HFF-Myc (cell line): ENCODE data around the gene CLK4.

ENCODE experiments used
- DNase-seq: peaks from one replicate; pipeline ENCODE4 v3.0.0-alpha.2; 2011; ENCODE audit warnings: low read depth; ENCODE audit errors: extremely low read depth
- H3K4me3 ChIP-seq: replicated peaks from 2 replicates; pipeline ENCODE4 v1.5.1; 2011; ENCODE audit warnings: low read depth, mild to moderate bottlenecking, control low read depth, low read length
- TF ChIP-seq, protein P1 (sequence below): IDR thresholded peaks from 2 replicates; pipeline ENCODE4 v1.5.1; 2012; ENCODE audit warnings: mild to moderate bottlenecking, low read depth, low read length, control low read depth; ENCODE audit errors: missing control alignments

CLK4 gene

DNA sequence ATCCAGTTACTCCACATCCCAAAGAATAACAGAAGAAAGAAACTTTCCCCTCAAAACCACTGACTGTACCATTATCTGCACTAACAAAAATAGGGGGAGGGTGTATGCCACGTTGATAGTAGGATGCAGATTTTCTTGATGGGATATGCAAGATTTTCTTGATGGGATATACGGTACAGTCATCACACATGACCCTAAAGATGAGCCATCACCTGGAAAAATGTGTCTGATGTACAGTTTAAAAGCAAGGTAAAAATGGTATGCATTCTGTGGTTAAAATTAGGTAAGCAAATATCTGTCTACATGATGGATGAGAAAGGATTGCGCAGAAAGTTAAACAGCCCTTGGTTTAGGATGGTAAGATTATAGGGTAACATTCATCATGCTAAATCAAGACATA is 45.2 kb downstream of the CLK4 start:
- no peak for DNase-seq
- TF ChIP-seq, protein P1, sequence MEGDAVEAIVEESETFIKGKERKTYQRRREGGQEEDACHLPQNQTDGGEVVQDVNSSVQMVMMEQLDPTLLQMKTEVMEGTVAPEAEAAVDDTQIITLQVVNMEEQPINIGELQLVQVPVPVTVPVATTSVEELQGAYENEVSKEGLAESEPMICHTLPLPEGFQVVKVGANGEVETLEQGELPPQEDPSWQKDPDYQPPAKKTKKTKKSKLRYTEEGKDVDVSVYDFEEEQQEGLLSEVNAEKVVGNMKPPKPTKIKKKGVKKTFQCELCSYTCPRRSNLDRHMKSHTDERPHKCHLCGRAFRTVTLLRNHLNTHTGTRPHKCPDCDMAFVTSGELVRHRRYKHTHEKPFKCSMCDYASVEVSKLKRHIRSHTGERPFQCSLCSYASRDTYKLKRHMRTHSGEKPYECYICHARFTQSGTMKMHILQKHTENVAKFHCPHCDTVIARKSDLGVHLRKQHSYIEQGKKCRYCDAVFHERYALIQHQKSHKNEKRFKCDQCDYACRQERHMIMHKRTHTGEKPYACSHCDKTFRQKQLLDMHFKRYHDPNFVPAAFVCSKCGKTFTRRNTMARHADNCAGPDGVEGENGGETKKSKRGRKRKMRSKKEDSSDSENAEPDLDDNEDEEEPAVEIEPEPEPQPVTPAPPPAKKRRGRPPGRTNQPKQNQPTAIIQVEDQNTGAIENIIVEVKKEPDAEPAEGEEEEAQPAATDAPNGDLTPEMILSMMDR, result no peak
- H3K4me3 ChIP-seq, result no peak overlapping the region

DNA sequence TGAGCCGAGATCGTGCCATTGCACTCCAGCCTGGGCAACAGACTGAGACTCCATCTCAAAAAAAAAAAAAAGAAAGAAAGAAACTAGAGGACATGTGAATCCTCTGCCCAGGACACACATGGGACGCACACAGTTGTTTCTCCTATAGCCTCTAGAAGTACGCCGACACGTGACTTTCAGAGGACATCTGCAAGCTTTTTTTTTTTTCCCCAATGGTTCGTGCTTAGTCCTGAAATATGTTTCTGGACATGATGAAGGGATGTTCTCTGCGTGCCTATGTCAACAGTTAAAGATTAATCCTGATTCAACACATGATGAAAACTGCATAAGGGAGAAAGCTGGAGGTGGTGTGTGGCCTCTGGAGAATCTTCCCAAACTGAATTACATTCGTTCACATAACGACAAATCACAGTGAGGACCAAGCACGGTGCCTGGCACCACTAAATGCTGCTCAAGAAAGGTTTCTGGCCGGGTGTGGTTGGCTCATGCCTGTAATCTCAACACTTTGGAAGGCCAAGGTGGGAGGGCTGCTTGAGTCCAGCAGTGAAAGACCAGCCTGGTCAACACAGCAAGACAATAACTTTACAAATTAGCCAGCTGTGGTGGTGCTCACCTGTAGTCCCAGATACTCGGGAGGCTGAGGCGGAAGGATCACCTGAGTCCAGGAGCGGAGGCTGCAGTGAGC is 46.4 kb downstream of the CLK4 start:
- TF ChIP-seq, protein P1, result no peak
- no peak overlapping the region for H3K4me3 ChIP-seq
- no peak for DNase-seq

DNA sequence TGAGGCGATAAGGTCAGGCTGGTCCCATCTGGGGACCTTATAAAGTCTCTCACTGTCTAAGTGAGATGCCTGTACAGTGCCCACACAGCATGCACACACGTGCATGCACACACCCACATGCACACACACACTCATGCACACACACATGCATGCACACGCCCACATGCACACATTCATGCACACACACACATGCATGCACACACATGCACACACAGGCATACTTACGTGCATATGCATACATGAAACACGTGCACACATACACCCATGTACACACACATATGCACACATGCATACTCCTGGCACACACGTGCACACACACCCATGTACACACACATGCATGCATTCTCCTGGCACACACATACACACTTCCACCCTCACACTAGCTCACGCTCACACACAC is 48.9 kb downstream of the CLK4 start:
- DNase-seq, result no peak
- H3K4me3 ChIP-seq, result no peak overlapping the region
- TF ChIP-seq, protein P1, result no peak

DNA sequence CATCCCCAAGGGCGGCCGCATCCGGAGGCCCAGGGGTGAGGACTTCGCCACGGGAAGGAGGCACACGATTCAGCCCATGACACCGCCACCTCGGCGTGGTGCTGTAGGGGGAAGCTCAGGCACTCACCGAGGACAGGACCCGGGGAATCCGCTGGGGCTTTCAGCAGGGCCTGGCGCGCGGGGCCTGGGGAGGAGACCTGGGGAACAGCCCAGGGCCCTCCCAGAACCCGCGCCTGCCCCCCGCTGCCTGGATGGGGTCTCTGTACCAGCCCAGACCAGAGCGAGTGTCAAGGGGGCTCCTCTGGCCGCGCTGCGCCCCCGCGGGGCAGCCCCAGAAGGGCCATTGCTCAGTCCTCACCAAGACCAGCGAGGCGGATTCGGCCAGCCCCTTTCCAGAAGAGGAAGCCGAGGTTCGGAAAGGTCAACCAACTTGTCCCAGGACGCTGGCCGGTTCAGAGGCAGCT is 49.4 kb downstream of the CLK4 start:
- TF ChIP-seq, protein P1, result no peak
- DNase-seq, result no peak
- no peak overlapping the region for H3K4me3 ChIP-seq

DNA sequence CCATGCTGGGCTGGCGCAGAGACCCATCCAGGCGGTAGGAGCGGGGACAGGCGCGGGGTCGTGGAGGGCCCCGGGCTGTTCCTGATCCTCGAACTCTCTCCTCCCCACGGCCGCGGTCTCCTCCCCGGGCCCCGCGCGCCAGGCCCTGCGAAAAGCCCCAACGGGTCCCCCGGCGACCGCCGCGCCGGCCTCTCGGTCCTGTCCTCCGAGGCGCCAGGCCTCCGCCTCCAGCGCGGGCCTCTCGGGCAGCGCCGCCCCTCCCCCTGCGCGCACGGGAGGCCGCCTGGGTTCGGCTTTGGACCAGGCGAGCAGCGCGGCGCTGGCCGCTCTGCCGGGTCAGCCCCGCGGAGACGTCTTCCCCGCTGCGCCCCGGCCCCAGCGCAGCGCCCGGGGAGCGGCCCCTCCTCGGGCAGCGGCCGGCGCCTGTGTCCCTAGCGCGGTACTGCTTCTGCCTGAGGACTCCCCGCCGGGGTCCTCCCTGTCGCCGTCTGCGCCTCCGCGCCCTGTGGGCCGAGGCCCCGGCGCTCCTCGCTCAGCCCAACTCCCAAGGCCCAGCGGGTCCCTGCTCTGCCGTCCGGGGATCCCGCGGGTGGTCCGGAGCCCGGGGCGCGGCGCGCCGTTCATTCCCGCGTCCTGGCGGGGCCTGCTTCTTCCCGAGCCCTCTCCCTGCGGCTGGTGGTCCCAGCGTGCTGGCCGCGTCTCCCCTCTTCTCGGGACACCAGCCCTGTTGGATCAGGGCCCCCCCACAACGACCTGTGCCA is 50.1 kb downstream of the CLK4 start:
- TF ChIP-seq, protein P1, result no peak
- no peak for DNase-seq

DNA sequence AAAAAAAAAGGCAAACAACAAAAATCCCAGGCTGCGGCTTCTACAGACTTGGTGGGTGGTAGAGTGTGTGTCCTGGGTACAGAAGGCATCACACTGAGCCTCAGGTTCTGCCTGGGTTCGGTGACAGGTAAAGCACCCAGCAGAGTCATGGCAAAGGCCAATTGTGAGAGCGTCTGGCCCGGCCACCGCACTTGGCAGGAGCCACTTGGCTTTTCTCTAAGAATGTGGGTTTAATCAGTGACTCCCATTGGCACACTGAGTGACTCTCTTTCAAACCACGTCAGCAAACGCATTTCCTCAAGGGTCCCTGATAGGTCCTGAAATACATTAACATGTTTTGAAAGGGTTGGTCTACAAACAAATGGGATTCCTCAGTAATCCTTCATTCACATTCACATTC is 53.6 kb downstream of the CLK4 start:
- TF ChIP-seq, protein P1, result no peak
- H3K4me3 ChIP-seq, result no peak overlapping the region

More for the DNA sequence above, 50.1 kb downstream of the CLK4 start:
- H3K4me3 ChIP-seq, result no peak overlapping the region

DNA sequence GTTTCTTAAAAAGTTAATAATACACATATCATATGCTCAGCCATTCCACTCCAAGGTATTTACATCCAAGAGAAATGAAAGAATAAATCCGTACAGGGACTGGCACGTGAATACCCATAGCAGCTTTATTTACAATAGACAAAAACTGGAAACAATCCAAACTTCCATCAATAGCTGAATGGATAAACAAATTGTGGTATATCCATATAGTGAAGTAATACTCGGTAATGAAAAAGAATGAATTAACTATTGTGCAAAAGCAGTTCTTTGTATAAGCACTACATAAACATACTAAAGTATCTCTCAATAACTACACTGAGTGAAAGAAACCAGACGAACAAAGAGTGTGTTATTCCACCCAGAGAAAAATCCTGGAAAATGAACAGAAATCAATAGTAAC is 54.2 kb downstream of the CLK4 start:
- no peak for DNase-seq
- no peak overlapping the region for H3K4me3 ChIP-seq
- TF ChIP-seq, protein P1, result no peak

More for the DNA sequence above, 53.6 kb downstream of the CLK4 start:
- no peak for DNase-seq
